Measurements from ENCODE around the gene IL9R. TPM values are rescaled to one million over a fixed set of nuclear protein-coding genes. Genes with fewer than 3 reads are reported as not detected.
"Not testable (repeated sequence)": the region's sequence is repeated elsewhere in the genome, so short reads cannot be mapped to it uniquely, and the experiment has no call there.

IL9R gene
- total RNA-seq, 3 donors from 2014 or later (not counting 1 experiment from before 2014, with no cell fraction given): 1.6 to 3.4 (median 1.9) TPM

DNA sequence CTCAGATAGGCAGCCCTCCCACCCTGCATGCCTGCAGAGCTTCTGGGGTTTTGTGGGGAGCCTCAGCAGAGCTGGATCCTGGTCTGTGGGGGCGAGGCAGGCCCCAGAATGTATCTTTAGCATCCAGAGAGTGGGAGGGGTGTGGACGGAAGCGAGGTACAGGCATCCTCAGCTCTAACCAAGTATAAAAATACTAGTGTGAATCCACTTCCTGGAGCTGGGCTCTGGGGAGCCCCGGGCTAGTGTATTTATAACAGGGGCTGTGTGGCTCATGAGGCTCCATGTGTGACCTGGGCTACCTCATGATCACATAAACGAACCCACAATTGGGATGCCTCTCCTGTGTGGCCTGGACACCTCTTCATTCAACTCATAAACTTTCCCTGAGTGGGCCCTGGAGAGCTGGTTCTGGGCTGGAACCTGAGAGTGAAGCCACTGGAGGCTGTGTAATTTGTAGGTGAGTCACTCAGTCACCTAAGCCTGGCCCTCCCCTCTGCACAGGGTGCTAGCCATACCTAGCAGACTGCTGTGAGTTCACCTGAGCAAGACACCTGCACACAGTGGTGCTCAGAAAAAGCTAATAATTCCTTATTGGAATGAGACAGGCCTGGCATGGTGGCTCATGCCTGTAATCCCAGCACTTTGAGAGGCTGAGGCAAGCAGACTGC lies 15.9 kb downstream of the IL9R start:
- H3K27ac ChIP-seq (ENCODE audit: low read length); H3K4me3 ChIP-seq (ENCODE audit: low read length); H3K27me3 Mint-ChIP-seq (ENCODE audit: low read depth in 2 of 2); H3K4me1 Mint-ChIP-seq; H3K27ac Mint-ChIP-seq; DNase-seq; intact Hi-C loops (cut with micrococcal nuclease); H3K36me3 ChIP-seq (ENCODE audit: control insufficient read depth, insufficient read depth, low read length); H3K4me3 Mint-ChIP-seq; H3K27me3 ChIP-seq (ENCODE audit: control insufficient read depth, insufficient read depth, low read length); H3K36me3 Mint-ChIP-seq; H3K9me3 Mint-ChIP-seq; H3K9me3 ChIP-seq (ENCODE audit: control insufficient read depth, insufficient read depth, low read length); H3K4me1 ChIP-seq (ENCODE audit: control insufficient read depth, insufficient read depth, low read length): not testable (repeated sequence)
- peak; percentile 54 to 72 (median 68) for ATAC-seq
- WGBS (ENCODE audit: insufficient coverage): no CpG with 5 or more reads among the region's 5 CpGs

DNA sequence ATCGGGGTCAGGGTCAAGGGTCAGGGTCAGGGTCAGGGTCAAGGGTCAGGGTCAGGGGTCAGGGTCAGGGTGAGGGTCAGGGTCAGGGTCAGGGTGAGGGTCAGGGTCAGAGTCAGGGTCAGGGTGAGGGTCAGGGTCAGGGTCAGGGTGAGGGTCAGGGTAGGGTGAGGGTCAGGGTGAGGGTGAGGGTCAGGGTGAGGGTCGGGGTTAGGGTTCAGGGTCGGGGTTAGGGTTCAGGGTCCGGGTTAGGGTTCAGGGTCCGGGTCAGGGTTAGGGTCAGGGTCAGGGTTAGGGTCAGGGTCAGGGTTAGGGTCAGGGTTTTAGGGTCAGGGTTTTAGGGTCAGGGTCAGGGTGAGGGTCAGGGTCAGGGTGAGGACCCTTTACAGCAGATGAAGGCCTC lies 22.4 kb downstream of the IL9R start:
- H3K4me3 ChIP-seq (ENCODE audit: low read length); H3K27me3 Mint-ChIP-seq (ENCODE audit: low read depth in 2 of 2); H3K9me3 Mint-ChIP-seq; H3K4me1 Mint-ChIP-seq; H3K27me3 ChIP-seq (ENCODE audit: control insufficient read depth, insufficient read depth, low read length); H3K9me3 ChIP-seq (ENCODE audit: control insufficient read depth, insufficient read depth, low read length); DNase-seq; H3K27ac Mint-ChIP-seq; H3K36me3 ChIP-seq (ENCODE audit: control insufficient read depth, insufficient read depth, low read length); H3K4me3 Mint-ChIP-seq; H3K4me1 ChIP-seq (ENCODE audit: control insufficient read depth, insufficient read depth, low read length); H3K36me3 Mint-ChIP-seq; intact Hi-C loops (cut with micrococcal nuclease); H3K27ac ChIP-seq (ENCODE audit: low read length): not testable (repeated sequence)
- ATAC-seq: peak in 1 of 3 donors; percentile 58
- WGBS (ENCODE audit: insufficient coverage): 95% methylated on average over 4 of the region's 5 CpGs

DNA sequence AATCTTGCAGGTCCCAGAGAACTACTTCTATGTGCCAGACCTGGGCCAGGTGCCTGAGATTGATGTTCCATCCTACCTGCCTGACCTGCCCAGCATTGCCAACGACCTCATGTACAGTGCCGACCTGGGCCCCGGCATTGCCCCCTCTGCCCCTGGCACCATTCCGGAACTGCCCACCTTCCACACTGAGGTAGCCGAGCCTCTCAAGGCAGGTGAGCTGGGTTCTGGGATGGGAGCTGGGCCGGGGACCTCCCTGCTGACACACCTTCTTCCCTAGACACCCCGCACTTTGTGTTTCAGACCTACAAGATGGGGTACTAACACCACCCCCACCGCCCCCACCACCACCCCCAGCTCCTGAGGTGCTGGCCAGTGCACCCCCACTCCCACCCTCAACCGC lies 25.5 kb downstream of the IL9R start:
- H3K27me3 Mint-ChIP-seq (ENCODE audit: low read depth in 2 of 2); H3K4me1 Mint-ChIP-seq; ATAC-seq; H3K9me3 Mint-ChIP-seq; H3K27me3 ChIP-seq (ENCODE audit: control insufficient read depth, insufficient read depth, low read length); H3K9me3 ChIP-seq (ENCODE audit: control insufficient read depth, insufficient read depth, low read length); H3K36me3 ChIP-seq (ENCODE audit: control insufficient read depth, insufficient read depth, low read length); H3K4me3 Mint-ChIP-seq; DNase-seq; H3K4me3 ChIP-seq (ENCODE audit: low read length); intact Hi-C loops (cut with micrococcal nuclease); H3K27ac ChIP-seq (ENCODE audit: low read length); H3K4me1 ChIP-seq (ENCODE audit: control insufficient read depth, insufficient read depth, low read length); H3K27ac Mint-ChIP-seq; H3K36me3 Mint-ChIP-seq: not testable (repeated sequence)
- 84% methylated on average over 6 of the region's 9 CpGs for WGBS (ENCODE audit: insufficient coverage)

DNA sequence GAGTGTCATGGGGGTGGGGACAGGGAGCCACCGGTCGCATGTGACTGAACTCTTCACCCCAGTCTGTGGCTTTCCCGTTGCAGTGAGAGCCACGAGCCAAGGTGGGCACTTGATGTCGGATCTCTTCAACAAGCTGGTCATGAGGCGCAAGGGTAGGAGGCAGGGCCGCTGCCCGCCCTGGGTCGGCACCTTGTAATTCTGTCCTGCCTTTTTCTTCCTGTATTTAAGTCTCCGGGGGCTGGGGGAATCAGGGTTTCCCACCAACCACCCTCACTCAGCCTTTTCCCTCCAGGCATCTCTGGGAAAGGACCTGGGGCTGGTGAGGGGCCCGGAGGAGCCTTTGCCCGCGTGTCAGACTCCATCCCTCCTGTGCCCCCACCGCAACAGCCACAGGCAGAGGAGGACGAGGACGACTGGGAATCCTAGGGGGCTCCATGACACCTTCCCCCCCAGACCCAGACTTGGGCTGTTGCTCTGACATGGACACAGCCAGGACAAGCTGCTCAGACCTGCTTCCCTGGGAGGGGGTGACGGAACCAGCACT lies 27.5 kb downstream of the IL9R start:
- H3K27me3 Mint-ChIP-seq (ENCODE audit: low read depth in 2 of 2); intact Hi-C loops (cut with micrococcal nuclease); H3K9me3 Mint-ChIP-seq; H3K4me3 Mint-ChIP-seq; H3K27me3 ChIP-seq (ENCODE audit: control insufficient read depth, insufficient read depth, low read length); H3K36me3 Mint-ChIP-seq; H3K4me3 ChIP-seq (ENCODE audit: low read length); ATAC-seq; H3K27ac ChIP-seq (ENCODE audit: low read length); H3K4me1 Mint-ChIP-seq; H3K27ac Mint-ChIP-seq; DNase-seq; H3K36me3 ChIP-seq (ENCODE audit: control insufficient read depth, insufficient read depth, low read length); H3K4me1 ChIP-seq (ENCODE audit: control insufficient read depth, insufficient read depth, low read length); H3K9me3 ChIP-seq (ENCODE audit: control insufficient read depth, insufficient read depth, low read length): not testable (repeated sequence)
- 59% methylated on average over 12 of the region's 17 CpGs for WGBS (ENCODE audit: insufficient coverage)

DNA sequence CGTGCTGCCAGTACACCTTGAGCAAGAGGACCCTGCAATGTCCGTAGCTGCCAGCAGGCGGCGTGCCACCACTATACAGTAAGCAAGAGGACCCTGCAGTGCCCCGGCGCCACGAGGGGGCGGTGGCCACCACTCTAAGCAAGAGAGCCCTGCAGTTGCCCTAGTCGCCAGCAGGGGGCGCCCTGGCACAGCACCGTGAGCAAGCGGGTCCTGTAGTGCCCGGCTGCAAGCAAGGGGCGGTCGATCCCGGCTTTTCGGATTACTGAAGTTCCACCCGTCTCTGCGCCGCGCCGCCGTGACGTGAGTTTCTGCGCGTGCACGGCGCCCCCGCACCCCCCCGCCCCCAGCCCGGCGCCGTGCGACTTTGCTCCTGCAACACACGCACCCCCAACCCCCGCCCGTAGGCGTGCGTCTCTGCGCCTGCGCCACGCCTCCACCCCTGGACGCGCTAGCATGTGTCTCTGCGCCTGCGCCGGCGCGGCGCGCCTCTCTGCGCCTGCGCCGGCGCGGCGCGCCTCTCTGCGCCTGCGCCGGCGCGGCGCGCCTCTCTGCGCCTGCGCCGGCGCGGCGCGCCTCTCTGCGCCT lies 31.2 kb downstream of the IL9R start:
- H3K36me3 Mint-ChIP-seq; H3K27ac ChIP-seq (ENCODE audit: low read length); H3K27me3 ChIP-seq (ENCODE audit: control insufficient read depth, insufficient read depth, low read length); H3K4me1 ChIP-seq (ENCODE audit: control insufficient read depth, insufficient read depth, low read length); H3K9me3 Mint-ChIP-seq; H3K9me3 ChIP-seq (ENCODE audit: control insufficient read depth, insufficient read depth, low read length); intact Hi-C loops (cut with micrococcal nuclease); H3K4me3 ChIP-seq (ENCODE audit: low read length); H3K4me3 Mint-ChIP-seq; DNase-seq; H3K27ac Mint-ChIP-seq; H3K27me3 Mint-ChIP-seq (ENCODE audit: low read depth in 2 of 2); H3K36me3 ChIP-seq (ENCODE audit: control insufficient read depth, insufficient read depth, low read length); H3K4me1 Mint-ChIP-seq: not testable (repeated sequence)
- WGBS (ENCODE audit: insufficient coverage): no CpG with 5 or more reads among the region's 73 CpGs
- peak in 1 of 3 donors; percentile 68 for ATAC-seq

DNA sequence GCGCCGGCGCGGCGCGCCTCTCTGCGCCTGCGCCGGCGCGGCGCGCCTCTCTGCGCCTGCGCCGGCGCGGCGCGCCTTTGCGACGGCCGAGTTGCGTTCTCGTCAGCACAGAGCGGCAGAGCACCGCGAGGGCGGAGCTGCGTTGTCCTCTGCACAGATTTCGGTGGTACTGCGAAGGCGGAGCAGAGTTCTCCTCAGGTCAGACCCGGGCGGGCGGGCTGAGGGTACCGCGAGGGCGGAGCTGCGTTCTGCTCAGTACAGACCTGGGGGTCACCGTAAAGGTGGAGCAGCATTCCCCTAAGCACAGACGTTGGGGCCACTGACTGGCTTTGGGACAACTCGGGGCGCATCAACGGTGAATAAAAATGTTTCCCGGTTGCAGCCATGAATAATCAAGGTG lies 31.8 kb downstream of the IL9R start:
- H3K9me3 Mint-ChIP-seq; H3K27ac Mint-ChIP-seq; H3K27ac ChIP-seq (ENCODE audit: low read length); DNase-seq; ATAC-seq; H3K9me3 ChIP-seq (ENCODE audit: control insufficient read depth, insufficient read depth, low read length); H3K4me3 ChIP-seq (ENCODE audit: low read length); H3K27me3 ChIP-seq (ENCODE audit: control insufficient read depth, insufficient read depth, low read length); H3K4me1 ChIP-seq (ENCODE audit: control insufficient read depth, insufficient read depth, low read length); H3K27me3 Mint-ChIP-seq (ENCODE audit: low read depth in 2 of 2); H3K4me3 Mint-ChIP-seq; H3K4me1 Mint-ChIP-seq; H3K36me3 ChIP-seq (ENCODE audit: control insufficient read depth, insufficient read depth, low read length); intact Hi-C loops (cut with micrococcal nuclease); H3K36me3 Mint-ChIP-seq: not testable (repeated sequence)
- WGBS (ENCODE audit: insufficient coverage): 82% methylated on average over 10 of the region's 46 CpGs

DNA sequence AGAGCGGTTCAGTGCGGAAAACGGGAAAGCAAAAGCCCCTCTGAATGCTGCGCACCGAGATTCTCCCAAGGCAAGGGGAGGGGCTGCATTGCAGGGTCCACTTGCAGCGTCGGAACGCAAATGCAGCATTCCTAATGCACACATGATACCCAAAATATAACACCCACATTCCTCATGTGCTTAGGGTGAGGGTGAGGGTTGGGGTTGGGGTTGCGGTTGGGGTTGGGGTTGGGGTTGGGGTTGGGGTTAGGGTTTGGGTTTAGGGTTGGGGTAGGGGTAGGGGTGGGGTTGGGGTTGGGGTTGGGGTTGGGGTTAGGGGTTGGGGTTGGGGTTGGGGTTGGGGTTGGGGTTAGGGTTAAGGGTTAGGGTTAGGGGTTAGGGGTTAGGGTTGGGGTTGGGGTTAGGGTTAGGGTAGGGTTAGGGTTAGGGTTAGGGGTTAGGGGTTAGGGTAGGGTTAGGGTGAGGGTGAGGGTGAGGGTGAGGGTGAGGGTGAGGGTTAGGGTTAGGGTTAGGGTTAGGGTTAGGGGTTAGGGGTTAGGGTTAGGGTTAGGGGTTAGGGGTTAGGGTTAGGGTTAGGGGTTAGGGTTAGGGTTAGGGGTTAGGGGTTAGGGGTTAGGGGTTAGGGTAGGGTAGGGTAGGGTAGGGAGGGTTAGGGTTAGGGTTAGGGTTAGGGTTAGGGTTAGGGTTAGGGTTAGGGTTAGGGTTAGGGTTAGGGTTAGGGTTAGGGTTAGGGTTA lies 32.4 kb downstream of the IL9R start:
- no CpG with 5 or more reads among the region's 9 CpGs for WGBS (ENCODE audit: insufficient coverage)
- H3K4me1 ChIP-seq (ENCODE audit: control insufficient read depth, insufficient read depth, low read length); H3K36me3 Mint-ChIP-seq; H3K27ac Mint-ChIP-seq; H3K9me3 Mint-ChIP-seq; H3K4me1 Mint-ChIP-seq; DNase-seq; H3K36me3 ChIP-seq (ENCODE audit: control insufficient read depth, insufficient read depth, low read length); H3K4me3 Mint-ChIP-seq; H3K27me3 ChIP-seq (ENCODE audit: control insufficient read depth, insufficient read depth, low read length); H3K27me3 Mint-ChIP-seq (ENCODE audit: low read depth in 2 of 2); H3K27ac ChIP-seq (ENCODE audit: low read length); H3K9me3 ChIP-seq (ENCODE audit: control insufficient read depth, insufficient read depth, low read length); H3K4me3 ChIP-seq (ENCODE audit: low read length); intact Hi-C loops (cut with micrococcal nuclease): not testable (repeated sequence)
- peak in 1 of 3 donors; percentile 26 for ATAC-seq

All from natural killer cell (primary cell).